Measurements from ENCODE around the gene SLC16A10.
"Not testable (repeated sequence)": the region's sequence is repeated elsewhere in the genome, so short reads cannot be mapped to it uniquely, and the experiment has no call there.

Gene SLC16A10

DNA sequence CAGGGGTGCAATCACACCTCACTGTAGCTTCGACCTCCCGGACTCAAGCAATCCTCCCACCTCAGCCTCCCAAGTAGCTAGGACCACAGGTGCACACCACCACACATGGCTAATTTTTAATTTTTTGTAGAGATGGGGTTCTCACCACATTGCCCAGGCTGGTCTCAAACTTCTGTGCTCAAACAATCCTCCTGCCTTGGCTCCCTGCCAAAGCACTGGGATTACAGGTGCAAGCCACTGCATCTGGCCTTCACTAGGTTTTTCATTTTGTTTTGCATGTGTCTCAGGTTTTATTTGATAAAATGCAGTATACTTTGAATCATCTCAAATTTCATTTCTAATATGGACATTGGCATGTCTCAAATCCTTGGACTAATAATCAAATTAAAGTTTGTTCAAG lies 98.7 kb downstream of the SLC16A10 start:
- H3K4me3 ChIP-seq (ENCODE audit: low read depth, low read length) = no peak overlapping the region
- no peak overlapping the region for H3K27ac ChIP-seq
- no peaks in the 10 kb centered on the region for H3K27me3 ChIP-seq (ENCODE audit: insufficient read depth, low read depth, severe bottlenecking)
- no peaks in the 10 kb centered on the region for H3K9me3 ChIP-seq (ENCODE audit: severe bottlenecking)
- TF ChIP-seq, protein P1, sequence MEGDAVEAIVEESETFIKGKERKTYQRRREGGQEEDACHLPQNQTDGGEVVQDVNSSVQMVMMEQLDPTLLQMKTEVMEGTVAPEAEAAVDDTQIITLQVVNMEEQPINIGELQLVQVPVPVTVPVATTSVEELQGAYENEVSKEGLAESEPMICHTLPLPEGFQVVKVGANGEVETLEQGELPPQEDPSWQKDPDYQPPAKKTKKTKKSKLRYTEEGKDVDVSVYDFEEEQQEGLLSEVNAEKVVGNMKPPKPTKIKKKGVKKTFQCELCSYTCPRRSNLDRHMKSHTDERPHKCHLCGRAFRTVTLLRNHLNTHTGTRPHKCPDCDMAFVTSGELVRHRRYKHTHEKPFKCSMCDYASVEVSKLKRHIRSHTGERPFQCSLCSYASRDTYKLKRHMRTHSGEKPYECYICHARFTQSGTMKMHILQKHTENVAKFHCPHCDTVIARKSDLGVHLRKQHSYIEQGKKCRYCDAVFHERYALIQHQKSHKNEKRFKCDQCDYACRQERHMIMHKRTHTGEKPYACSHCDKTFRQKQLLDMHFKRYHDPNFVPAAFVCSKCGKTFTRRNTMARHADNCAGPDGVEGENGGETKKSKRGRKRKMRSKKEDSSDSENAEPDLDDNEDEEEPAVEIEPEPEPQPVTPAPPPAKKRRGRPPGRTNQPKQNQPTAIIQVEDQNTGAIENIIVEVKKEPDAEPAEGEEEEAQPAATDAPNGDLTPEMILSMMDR (IDR thresholded peaks at IDR 0.05; ENCODE audit: low read depth, low read length) = no peak
- no peak for DNase-seq
- H3K36me3 ChIP-seq = no peaks in the 10 kb centered on the region

DNA sequence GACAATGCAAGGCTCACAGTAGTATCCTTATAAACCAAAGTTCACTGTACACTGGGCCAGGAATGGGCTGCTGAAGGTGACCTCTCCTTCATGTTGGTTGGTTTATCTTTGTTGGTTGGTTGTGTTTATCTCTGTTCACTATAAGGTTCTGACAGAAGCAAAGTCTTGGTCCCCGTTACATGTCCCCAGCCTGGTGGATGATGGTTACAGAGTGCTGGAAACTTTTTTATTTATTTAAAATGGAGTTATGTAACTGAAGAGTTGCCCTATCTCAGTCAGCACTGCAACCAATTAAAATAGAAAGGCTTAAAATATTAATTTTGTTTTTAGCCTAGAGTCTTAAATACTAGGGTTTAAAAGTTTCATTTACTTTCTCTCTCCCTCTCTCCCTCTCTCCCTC lies 100.6 kb downstream of the SLC16A10 start:
- H3K27ac ChIP-seq = no peak overlapping the region
- no peaks in the 10 kb centered on the region for H3K27me3 ChIP-seq (ENCODE audit: insufficient read depth, low read depth, severe bottlenecking)
- no peaks in the 10 kb centered on the region for H3K36me3 ChIP-seq
- no peaks in the 10 kb centered on the region for H3K9me3 ChIP-seq (ENCODE audit: severe bottlenecking)
- DNase-seq = no peak
- no peak overlapping the region for H3K4me3 ChIP-seq (ENCODE audit: low read depth, low read length)
- TF ChIP-seq, protein P1 (IDR thresholded peaks at IDR 0.05; ENCODE audit: low read depth, low read length) = no peak

DNA sequence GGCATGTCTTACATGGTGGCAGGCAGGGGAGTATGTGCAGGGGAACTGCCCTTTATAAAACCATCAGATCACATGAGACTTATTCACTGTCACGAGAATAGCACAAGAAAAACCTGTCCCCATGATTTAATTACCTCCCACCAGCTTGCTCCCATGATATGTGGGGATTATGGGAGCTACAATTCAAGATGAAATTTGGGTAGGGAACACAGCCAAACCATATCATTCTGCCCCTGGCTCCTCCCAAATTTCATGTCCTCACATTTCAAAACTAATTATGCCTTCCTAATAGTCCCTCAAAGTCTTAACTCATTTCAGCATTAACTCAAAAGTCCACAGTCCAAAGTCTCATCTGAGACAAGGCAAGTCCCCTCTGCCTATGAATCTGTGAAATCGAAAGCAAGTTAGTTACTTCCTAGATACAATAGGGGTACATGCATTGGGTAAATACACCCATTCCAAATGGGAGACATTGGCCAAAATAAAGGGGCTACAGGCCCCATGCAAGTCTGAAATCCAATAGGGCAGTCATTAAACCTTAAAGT lies 102.4 kb downstream of the SLC16A10 start:
- H3K27ac ChIP-seq; H3K27me3 ChIP-seq (ENCODE audit: insufficient read depth, low read depth, severe bottlenecking); H3K9me3 ChIP-seq (ENCODE audit: severe bottlenecking); H3K4me3 ChIP-seq (ENCODE audit: low read depth, low read length); DNase-seq; H3K36me3 ChIP-seq: not testable (repeated sequence)

DNA sequence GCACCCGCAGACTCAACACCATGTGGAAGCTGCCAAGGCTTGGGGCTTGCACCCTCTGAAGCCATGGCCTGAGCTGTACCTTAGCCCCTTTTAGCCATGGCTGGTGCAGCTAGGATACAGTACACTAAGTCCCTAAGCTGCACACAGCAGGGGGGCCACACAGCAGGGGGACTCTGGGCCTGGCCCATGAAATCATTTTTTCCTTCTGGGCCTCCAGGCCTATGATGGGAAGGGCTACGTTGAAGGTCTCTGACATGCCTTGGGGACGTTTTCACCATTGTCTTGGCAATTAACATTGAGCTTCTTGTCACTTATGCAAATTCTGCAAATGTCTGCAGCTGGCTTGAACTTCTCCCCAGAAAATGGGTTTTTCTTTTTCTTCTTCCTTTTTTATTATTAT lies 103.3 kb downstream of the SLC16A10 start:
- Histone ChIP-seq H3K27me3 (ENCODE audit: insufficient read depth, low read depth, severe bottlenecking) (no peaks in the 10 kb centered on the region), H3K36me3 (no peaks in the 10 kb centered on the region), H3K27ac (no peak overlapping the region), H3K4me3 (ENCODE audit: low read depth, low read length) (no peak overlapping the region), H3K9me3 (ENCODE audit: severe bottlenecking) (no peaks in the 10 kb centered on the region)
- no peak for DNase-seq
- TF ChIP-seq, protein P1 (IDR thresholded peaks at IDR 0.05; ENCODE audit: low read depth, low read length) = no peak

DNA sequence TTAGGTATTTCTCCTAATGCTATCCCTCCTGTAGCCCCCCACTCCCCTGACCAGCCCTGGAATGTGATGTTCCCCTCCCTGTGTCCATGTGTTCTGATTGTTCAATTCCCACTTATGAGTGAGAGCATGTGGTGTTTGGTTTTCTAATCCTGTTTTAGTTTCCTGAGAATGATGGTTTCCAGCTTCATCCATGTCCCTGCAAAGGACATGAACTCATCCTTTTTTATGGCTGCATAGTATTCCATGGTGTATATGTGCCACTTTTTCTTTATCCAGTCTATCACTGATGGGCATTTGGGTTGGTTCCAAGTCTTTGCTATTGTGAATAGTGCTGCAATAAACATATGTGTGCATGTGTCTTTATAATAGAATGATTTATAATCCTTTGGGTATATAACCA lies 103.8 kb downstream of the SLC16A10 start:
- not testable (repeated sequence) for H3K27me3 ChIP-seq (ENCODE audit: insufficient read depth, low read depth, severe bottlenecking); DNase-seq; H3K9me3 ChIP-seq (ENCODE audit: severe bottlenecking); H3K27ac ChIP-seq; H3K36me3 ChIP-seq; H3K4me3 ChIP-seq (ENCODE audit: low read depth, low read length)

DNA sequence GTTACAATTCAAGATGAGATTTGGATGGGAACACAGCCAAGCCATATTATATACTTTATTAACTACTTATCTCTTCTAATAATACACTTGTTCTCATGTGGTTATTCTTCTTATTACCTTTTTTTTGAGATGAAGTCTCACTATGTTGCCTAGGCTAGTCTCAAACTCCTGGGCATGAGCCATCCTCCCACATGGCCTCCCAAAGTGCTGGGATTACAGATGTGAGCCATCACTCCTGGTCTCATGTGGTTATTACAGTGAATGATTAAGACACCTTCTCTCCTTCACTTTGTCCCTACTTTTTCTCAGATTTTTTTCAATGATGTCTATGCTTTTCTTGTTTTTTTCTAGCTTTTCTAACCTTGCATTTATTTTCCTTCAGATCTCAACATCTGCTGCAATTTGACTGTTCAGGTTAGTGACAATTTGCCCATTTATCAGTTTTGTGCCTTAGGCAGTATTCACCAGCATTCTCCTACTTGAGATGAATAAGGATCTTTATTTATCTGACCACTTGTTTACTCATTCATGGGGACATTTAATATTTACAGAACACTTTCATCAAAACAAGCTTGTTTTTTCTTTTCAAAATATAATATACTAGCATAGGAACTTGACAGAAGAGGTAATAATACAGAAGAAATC lies 105.7 kb downstream of the SLC16A10 start:
- H3K27ac ChIP-seq = no peak overlapping the region
- H3K27me3 ChIP-seq (ENCODE audit: insufficient read depth, low read depth, severe bottlenecking) = no peaks in the 10 kb centered on the region
- no peaks in the 10 kb centered on the region for H3K36me3 ChIP-seq
- no peak for DNase-seq
- TF ChIP-seq, protein P1 (IDR thresholded peaks at IDR 0.05; ENCODE audit: low read depth, low read length) = no peak
- H3K9me3 ChIP-seq (ENCODE audit: severe bottlenecking) = no peaks in the 10 kb centered on the region
- no peak overlapping the region for H3K4me3 ChIP-seq (ENCODE audit: low read depth, low read length)

DNA sequence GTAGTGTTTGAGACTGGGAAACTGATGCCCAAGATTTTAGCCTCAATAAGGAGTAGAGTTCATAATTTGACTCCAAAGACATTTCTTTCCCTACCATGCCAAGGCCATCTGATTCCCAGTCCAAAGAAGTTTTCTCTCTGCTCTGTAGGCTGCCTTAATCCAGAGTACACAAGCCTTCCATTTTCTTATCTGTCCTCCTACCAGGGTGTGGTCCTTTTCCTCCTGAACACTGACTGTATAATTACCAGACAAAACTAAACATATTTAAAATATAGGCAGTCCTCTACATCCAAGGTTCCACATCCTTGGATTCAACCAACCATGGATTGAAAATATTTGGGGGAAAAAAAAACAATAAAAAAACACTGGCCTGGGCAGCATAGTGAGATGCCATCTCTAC lies 108.4 kb downstream of the SLC16A10 start:
- Histone ChIP-seq H3K9me3 (ENCODE audit: severe bottlenecking) (no peaks in the 10 kb centered on the region), H3K27ac (no peak overlapping the region), H3K27me3 (ENCODE audit: insufficient read depth, low read depth, severe bottlenecking) (no peaks in the 10 kb centered on the region), H3K36me3 (no peaks in the 10 kb centered on the region), H3K4me3 (ENCODE audit: low read depth, low read length) (no peak overlapping the region)
- DNase-seq = no peak
- TF ChIP-seq, protein P1 (IDR thresholded peaks at IDR 0.05; ENCODE audit: low read depth, low read length) = no peak

Data from WERI-Rb-1 (cell line).